C1 segment of cervical spinal cord (tissue), 14 donors: ENCODE measurements around the gene GFI1B.
"Not testable (repeated sequence)": the region's sequence is repeated elsewhere in the genome, so short reads cannot be mapped to it uniquely, and the experiment has no call there.

Experiments used
- DNase-seq, 14 donors: peaks; one replicate each; lab custom pipeline; 2025; lab: John Stamatoyannopoulos, UW

GFI1B gene

DNA sequence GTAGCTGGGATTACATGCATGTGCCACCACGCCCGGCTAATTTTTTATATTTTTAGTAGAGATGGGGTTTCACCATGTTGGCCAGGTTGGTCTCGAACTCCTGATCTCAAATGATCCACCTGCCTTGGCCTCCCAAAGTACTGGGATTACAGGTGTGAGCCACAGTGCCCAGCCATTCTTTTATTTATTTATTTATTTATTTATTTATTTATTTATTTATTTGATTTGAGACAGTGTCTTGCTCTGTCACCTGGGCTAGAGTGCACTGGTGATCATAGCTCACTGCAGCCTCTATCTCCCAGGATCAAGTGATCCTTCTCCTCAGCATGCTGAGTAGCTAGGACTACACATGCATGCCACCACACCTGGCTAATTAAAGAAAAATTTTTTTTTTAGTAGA is 10.6 kb upstream of the GFI1B start:
- DNase-seq, result not testable (repeated sequence)

DNA sequence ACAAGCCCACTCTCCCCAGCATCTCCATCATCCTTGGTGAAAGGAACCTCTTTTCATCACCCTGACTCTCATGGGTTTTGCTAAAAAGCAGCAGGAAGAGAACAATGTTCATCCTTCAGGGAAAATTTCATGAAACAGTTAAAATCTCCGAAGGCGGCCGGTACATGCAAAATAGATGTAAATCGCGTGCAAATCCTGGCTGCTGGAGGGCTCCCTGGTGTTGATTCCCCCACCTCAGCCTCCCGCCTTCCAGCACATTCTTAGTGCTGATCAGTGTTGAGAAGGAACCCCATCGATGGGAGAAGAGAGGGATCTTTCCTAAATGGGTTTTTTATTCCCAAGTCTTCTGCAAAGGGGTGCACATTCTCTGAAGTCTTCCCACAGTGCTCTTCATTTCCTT is 8.7 kb upstream of the GFI1B start:
- DNase-seq, result no peak

GRCh38 chr9:132970324-132971062 is 8.0 kb upstream of the GFI1B start:
- DNase-seq, result no peak

DNA sequence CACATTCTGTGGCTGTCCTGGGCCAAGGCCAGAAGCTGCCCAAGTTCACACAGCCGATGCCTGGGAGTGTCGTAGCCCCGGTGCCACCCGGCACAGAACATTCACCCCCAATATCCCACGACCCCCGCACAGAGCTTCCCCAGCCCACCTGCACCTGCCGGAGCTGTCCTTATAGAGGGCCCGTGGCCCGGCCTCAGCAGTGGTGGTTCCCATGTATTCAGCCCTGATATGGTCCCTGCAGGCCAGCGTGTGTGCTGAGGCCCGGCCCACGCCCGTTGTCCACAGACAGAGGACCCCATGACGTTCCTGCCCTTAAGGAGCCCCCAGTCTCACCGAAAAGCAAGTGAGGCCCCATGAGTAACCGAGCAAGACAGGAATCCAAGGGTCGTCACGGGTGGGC is 5.3 kb upstream of the GFI1B start:
- DNase-seq, result no peak

DNA sequence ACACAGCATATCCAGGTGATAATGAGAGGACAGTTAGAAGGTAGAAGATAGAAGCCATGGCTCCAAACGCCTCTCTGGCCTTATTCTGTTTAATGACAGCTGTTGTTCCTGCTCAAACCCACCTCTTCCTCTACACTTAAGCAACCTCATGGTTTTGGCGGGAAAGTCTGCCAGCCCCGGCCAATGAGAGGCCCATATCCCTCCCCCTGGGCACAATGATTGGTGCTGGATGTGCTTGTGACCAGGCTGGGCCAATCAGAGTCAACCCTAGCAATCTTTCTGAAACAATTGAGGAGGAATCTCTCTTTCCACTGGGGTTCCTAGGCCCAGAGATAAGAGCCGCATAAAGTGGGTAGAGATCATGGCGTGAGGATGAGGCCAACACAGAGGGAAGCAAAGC is 4.8 kb upstream of the GFI1B start:
- DNase-seq, result no peak

DNA sequence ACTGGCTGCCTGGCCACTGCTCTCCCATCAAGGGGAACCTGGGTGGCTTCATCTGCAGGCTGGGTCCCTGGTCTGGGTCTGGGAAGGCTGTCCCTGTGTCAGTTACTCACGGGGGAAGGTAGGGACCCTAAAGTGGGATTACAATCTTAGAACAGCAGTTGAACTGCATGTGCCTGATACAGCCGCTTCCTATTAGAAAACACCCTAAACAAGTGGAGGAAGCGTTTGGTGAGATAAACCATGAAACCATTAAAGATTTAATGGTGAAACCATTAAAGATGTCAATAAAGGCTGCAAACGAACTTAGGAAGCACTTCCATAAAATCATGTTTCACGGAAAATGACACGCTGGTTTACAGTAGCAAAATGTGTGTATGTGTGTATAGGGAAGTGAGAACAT is 2.5 kb upstream of the GFI1B start:
- DNase-seq, result no peak

- DNase-seq, result no peak
Observed at GRCh38 chr9:132976571-132976970, 1.9 kb upstream of the GFI1B start.

DNA sequence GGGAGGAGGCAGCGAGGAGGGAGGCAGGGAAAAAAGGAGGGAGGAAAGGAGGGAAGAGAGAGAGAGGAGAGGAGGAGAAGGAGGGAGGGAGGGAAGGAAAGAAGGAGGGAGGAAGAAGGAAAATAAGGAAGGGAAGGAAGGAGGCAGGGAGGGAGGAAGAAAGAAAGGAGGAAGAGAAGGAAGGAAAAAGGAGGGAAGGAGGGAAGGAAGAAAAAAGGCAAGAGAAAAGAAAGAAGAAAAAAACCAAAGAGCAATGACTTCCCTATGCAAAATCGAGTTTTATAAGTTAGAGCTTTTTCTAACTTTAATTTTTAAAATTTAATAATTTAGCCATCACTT is 413 bp upstream of the GFI1B start:
- DNase-seq, result no peak

DNA sequence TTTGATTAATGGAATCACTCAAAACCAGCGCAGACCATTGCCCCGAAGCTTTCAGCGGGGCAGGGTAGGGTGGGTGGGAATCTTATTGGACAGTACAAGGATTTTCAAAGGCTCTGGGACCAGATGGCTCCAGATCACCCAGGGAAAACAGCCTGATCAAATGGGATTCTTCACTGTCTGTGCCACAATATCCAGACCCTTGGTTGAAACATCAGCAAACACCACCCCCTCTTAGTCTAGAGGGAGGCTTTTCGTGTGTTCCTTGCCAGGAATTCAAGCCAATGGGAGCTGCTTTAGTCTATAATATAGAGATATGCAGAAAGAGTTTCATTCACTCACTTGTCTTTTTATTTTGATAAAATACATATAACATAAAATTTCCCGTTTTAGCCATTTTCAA is 1.7 kb downstream of the GFI1B start:
- no peak for DNase-seq

- no peak for DNase-seq
Observed at GRCh38 chr9:132982458-132982857, 4.0 kb downstream of the GFI1B start.

DNA sequence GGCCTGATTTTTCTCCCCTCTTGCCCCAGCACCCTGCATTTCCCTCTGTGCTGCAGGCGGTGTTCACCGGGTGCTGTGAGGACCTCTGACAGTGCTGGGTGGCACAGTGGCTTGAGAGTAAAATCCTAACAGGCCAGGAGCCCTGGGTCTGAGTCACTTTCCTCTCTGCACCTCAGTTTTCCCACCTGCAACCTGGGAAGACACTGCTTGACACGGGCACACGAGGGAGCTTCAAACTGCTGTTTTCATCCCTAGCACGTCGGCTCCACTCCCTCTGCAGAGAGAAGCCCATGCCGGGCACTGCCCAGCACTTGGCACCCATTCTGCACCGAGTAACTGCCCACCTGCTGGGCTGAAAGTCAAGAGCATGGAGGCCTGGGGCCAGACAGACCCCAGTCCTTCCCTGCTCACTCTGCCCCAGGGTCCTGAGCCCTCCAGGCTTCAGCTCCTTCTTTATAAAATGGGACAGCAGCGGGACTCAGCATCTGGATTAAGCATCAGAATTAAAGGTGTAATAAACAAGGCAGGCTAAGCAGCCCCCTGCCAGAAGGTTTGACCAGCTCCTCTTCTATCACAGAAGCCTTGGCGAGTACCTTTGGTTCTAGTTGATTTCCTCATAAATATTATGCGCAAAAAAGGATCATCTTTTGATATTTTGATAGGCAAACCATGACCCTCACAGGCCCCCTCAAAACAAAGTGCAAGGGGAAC is 5.2 kb downstream of the GFI1B start:
- DNase-seq, result no peak

GRCh38 chr9:132984202-132985070 is 5.9 kb downstream of the GFI1B start:
- no peak for DNase-seq

DNA sequence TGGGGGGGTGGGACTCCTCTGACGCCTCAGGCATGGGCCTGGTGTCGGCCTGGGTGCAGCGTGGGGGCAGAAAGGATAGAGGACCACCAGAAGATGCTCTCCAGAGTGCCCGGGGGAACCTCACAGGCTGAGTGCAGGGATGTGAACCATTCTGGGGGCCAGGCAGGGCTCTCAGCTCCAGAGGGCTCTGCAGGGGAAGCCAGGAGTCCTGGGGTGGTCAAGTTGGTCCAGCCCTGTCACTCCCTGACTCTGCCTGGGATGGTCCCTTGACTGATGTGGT is 6.5 kb downstream of the GFI1B start:
- DNase-seq, result no peak

GRCh38 chr9:132985489-132985888 is 7.0 kb downstream of the GFI1B start:
- DNase-seq, result no peak

DNA sequence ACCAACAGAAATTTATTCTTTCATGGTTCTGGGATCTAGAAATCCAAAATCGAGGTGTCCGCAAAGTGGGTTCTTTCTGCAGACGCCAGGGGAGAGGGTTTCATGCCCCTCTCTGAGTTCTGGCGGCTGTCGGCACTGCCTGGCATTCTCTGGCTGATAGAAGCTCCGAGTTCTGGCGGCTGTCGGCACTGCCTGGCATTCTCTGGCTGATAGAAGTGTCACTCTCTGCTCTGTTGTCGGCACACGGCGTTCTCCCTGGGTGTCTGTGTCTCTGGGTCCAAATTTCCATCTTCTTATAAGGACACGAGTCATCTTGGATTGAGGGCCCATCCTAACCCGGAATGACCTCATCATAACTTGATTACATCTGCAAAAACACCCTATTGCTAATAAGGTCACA is 7.6 kb downstream of the GFI1B start:
- no peak for DNase-seq

GRCh38 chr9:132986640-132987620 is 8.4 kb downstream of the GFI1B start:
- DNase-seq, result no peak

GRCh38 chr9:132988244-132989013 is 9.9 kb downstream of the GFI1B start:
- DNase-seq, result no peak

DNA sequence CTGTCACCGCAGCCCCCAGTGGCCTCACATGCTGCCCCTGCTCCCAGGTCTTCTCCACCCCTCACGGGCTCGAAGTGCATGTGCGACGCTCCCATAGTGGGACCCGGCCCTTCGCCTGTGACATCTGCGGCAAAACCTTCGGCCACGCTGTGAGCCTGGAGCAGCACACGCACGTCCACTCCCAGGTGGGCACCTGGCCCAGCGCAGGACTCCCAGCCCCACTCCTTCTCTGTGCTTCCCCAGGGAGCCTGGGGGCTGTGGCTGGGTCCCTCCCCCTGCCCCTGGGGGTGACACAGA is 10.5 kb downstream of the GFI1B start:
- no peak for DNase-seq

DNA sequence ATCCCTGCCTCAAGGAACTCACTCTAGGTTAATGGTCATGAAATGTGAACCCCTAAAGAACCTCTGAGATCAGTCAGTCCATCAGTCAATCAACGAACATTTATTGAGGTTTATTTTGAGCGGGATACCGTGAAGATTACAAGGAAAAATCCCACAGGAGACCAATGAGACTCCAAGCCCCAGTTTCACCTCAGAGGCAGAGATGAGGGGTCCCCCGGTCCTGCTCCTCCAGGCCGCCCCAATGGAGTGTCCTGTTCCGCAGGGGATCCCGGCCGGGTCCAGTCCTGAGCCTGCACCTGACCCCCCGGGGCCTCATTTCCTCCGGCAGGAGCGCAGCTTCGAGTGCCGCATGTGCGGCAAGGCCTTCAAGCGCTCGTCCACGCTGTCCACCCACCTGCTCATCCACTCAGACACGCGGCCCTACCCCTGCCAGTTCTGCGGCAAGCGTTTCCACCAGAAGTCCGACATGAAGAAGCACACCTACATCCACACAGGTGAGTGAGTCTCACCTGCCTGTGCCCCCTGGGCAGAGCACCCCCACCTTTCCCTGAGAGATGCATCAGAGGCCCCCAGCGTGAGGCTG is 11.0 kb downstream of the GFI1B start:
- DNase-seq, result no peak

DNA sequence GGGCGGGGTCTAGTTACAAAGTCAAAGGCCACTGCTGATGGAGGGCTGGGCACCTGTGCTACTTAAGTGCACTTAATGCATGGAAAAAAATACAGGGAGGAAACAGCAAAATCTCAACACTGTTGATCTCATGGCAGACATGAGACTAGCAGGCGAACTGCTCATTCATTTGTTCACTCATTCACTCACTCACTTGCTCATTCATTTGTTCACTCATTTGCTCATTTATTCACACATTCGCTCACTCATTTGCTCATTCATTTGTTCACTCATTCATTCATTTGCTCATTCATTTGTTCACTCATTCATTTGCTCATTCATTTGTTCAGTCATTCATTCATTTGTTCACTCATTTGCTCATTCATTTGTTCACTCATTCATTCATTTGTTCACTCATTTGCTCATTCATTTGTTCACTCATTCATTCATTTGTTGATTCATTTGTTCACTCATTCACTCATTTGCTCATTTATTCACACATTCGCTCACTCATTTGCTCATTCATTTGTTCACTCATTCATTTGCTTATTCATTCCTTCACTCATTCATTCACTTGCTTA is 11.6 kb downstream of the GFI1B start:
- not testable (repeated sequence) for DNase-seq
